ENCODE results near the gene CUX1. TPM values are rescaled to one million over a fixed set of nuclear protein-coding genes. Genes with fewer than 3 reads are reported as not detected.
"Not testable (repeated sequence)": the region's sequence is repeated elsewhere in the genome, so short reads cannot be mapped to it uniquely, and the experiment has no call there.

The CUX1 gene
- polyA plus RNA-seq, 12 donors, result 38.3 to 53.1 (median 44.7) TPM

DNA sequence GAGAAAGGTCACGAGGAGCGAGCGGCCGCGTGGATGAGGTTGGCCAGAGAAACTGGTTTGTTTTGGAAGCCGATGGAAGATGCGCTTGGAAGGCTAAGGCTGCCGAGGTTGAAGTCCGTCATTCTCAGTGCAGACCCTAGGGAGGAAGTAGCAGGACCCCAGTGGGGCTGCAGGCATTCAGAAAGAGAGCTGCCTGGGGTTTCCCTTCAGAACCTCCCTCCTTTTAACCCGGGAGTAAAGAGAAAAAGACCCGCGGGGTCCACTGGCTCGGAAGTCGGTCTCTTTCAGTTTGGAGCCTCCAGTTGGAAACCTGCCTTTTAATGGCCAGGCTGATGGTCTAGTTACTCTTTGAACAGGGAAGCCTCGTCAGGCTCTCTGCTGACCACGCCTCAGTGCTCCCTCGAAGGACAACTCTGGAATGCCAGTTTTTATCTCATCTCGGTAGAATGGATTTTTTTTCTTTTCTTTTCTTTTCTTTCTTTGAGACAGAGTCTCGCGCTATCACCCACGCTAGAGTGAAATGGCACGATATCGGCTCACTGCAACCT is 188.6 kb downstream of the CUX1 start:
- no peak for DNase-seq

DNA sequence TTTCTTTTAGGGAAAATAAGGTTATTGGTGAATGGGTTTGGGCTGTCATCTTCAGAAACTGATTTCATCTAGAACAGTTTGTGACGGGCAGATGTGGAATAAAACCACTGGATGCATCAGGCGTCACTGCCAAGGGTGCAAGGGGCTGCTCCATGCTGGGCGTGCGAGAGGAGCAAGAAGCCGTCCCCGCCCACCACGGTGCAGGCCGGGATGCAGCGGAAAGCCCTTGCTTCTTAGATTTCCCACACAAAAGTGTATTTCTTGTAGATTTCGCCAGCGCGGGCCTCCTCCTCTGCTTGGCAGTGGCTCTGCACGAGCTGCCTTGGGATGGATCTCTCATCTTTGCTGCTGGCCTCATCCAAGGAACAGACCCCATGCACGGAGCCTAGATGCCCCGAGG is 189.3 kb downstream of the CUX1 start:
- DNase-seq, result no peak

DNA sequence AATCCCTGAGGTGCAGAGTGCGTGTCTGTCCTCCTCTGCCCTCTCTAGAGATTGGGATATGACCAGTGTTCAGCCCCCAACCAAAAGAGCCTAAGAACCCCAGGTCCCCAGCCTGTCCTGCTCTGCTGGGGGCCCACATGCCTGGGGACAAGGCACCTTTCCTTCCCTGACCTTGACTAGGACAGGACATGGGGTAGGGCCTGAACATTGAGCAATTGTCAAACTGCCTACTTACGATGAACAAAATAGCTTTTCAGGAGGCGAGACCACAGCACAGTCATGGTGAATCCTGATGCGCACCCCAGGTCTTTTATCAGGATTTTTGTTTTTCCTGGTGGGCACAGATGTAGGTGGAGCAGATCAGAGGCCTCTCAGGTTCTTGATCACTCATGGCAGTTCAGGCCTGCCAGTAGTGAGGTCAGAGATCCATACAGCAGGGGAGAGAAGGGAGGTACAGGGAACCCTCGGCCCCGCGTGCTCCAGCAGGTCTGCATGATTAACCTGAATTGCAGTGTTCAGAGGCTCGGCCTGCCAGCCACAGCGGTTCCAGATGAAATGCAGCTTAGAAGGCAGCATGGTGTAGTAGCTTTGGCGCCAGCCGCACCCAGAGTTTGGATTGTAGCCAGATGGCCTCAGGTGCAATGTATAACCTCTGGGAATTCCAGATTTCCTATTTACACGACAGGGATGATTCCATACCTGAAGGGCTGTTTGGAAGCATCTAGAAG is 191.3 kb downstream of the CUX1 start:
- no peak for DNase-seq

DNA sequence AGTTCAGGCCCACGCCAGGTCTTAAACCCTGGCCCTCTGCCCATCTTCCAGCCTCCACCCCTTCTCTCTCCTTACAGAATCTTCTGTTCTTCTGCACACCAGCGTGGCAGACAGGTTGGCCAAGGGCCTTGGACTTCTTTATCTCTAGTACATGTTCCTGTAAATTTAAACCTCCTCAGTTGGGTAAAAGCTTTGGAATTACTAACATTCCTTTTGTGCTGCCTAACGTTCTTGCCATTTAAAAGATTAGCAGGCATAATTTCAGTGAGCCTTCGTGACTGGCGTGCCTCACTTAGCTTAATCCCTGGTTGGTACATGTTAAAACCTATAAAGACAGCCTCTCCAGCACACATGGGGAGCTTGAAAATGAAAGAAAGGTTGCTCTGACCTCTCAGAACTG is 192.2 kb downstream of the CUX1 start:
- no peak for DNase-seq

DNA sequence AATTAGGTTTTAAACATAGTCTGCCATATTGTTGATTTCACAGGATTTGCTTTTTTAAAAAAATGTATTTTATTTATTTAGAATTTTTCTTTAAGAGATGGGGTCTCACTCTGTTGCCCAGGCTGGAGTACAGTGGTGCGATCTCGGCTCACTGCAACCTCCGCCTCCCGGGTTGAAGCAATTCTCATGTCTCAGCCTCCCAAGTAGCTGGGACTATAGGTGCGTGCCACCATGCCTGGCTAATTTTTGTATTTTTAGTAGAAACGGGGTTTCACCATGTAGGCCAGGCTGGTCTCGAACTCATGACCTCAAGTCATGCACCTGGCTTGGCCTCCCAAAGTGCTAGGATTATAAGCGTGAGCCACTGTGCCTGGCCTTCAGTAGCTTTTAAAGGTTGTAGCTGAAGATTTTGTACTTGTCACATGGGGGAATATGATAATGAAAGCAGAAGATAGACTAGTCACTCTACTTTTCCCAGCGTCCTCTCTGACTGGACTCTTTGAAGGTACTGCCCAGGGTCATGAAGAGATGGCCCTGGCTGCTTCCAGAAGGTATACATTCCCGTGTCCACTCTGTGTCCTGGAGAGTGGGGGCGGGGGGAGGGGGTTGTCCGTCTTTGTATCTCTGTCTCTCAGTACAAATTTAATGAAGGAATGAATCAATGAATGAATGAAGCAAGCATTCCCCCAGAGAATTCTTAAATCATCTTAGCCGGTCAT is 194.8 kb downstream of the CUX1 start:
- DNase-seq, result not testable (repeated sequence)

DNA sequence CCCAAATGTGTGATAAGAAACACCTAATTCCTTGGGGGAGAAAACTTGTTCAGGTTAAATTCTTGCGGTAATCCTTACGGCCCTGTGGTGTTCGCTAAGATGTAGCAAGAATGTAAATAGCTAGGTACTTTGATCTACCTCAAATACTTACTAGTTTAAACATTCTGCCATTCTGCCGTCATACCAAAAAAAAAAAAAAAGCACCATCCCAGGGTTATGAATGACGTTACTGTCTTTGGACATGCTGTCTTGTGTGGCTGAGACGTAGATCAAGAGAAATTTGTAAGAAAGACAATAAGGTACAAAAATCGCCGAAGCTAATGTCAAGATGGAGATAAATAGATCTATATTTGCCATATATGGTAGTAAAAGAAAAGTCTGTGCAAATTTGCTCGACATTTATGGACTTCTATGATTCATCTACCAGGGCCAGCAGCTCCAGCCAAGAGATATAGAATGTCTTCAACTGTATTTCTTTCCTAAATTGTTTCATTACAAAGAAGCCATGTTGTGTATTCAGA is 195.6 kb downstream of the CUX1 start:
- no peak for DNase-seq

DNA sequence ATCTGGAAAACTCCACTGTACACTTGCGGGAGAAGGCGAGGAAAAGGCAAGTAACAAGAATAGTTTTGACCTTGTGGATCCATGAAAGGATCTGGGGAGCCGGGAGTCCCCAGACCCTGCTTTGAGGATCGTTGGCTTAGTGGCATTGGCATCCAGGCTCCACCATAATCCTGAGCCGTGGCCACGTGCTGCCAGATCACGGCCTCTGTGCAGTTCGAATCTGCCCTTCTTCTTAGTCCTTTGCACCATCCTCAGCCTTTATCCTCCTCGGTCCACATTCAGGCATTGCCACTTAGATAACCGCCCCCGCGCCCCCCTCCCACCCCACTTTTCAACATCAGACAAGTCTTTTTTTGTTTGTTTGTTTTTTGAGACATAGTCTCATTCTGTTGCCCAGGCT is 201.4 kb downstream of the CUX1 start:
- no peak for DNase-seq

DNA sequence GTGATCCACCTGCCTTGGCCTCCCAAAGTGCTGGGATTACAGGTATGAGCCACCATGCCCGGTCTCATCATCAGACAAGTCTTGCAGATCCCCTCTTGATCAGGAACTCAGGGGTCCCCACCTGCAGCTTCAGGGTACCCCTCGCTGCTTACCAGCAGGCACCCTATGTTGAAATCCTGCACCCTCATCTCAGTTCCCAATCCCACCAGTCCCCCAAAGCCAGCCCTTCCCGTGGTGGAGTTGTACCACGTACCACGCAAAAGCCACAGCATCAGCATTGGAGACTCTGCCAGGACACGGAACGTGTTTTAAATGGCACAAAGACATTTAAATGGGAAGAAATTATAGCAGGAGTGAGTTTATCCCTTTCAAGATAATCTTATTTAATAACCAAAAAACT is 202.0 kb downstream of the CUX1 start:
- no peak for DNase-seq

DNA sequence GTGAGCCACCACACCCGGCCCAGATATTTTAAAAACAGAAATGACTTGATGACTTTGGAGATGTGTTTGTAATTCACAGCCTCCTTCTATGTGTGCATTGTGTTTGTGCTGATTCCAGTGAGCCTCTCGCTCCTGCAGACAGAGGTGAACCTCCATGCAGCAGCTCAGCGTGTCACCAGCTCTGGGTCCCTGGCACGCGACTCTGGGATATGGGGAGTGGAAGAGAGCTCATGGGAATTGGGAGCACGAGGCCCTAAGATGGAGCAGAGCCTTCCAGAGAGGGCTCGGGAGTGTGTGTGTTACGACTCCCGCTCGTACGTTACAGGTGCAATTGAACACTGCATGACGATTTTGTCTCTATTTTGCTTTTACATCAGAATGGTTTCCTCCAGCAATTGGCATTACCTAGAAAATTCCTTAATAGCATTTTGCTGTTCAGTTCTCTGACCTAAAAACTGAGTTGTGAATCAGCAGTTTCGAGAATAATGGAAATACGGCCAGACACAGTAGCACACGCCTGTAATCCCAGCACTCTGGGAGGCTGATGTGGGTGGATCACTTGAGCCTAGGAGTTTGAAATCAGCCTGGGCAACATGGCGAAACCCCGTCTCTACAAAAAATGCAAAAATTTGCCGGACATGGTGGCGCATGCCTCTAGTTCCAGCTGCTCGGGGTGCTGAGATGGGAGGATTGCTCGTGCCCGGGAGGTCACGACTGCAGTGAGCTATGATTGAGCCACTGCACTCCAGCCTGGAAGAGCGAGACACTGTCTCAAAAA is 204.6 kb downstream of the CUX1 start:
- DNase-seq, result no peak

DNA sequence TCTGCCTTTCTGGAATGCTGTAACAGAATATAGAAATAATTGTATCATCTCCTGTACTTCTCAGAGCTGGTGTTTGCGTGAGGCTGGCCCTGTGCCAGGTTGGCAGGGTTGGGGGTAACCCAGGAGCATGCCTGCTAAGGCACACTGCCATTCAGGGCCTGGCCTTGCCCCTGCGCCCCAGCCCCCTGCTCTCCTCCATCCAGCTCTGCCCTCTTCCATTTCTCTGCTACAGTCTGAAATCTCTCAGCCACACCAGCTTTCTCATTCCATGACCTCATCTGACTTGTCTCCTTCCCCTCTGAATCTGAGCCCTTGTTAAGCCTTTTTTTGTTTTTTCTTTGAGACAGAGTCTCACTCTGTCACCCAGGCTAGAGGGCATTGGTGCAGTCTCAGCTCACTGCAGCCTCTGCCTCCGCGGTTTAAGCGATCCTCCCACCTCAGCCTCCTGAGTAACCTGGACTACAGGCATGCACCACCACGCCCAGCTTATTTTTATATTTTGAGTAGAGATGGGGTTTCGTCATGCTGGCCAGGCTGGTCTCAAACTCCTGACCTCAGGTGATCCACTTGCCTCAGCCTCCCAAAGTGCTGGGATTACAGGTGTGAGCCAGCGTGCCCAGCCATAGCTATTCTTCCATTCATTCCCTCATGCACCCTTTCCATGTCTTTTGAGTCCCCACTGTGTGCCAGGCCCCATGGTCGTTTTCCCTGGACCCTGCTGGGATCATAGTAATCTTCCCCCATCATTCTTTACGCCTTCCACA is 206.8 kb downstream of the CUX1 start:
- no peak for DNase-seq

DNA sequence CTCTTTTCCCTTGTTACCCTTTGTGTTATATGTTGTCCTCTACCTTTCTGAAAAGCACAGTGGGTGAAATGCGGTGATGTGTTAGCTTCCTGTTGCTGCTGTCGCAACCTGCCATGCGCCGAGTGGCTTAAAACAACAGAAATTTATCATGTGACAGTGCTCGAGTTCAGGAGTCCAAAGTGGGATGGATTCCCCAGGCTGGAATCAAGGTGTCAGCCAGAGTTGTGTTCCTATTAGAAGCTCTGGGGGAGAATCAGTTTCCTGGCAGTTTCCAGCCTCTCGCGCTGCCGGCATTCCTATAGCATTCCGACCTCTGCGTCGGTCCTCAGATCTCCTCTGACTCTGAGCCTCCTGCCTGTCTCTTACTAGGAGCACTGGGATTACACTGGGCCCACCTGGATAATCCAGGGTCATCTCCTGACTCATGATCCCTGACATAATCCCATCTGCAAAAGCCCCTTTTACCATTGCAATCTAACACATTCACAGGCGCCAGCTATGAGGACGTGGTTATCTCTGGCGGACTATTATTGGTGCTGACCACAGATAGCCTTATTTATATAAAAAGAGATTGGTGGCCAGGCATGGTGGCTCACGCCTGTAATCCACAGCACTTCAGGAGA is 207.5 kb downstream of the CUX1 start:
- peak; percentile 53 for DNase-seq

DNA sequence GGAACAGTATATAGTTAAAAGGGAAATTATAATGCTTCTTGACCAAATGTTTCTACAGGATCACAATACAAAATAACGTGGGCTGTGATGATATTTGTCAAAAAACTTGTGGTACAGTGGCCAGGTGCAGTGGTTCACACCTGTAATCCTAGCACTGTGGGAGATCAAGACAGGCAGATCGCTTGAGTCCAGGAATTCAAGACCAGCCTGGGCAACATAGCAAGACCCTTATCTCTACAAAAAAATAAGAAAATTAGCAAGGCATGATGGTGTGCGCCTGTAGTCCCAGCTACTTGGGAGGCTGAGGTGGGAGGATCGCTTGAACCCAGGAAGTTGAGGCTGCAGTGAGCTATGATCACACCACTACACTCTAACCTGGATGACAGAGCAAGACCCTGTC is 208.4 kb downstream of the CUX1 start:
- not testable (repeated sequence) for DNase-seq

DNA sequence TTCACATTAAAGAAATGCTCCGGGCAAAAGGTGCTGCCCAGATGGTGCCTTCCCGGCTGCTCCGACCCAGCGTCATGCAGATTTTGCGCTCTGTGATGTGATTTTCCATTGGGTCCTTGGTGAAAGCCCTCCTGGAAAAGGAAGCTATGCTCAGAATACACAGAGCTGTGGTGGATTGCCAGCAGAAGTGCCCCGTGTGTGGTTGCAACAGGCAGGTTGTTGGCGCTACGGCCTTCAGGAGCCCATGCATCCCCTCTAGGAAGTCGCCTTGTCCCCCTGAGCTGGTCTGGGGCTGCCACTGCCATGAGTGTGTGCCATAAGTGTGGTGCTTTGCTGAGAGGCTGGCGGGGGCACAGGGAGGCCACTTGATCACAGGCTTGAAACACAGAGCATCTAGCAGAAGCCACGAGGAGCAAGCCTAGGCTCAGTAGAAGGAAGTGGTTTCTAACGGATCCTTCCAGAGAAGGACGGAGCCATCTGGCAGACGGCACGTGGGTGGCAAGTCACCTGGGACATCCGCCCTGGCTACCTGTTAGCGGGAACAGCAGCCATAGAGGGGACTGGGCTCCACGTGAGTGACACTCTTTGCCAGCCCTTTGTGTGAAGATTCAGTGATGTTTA is 210.9 kb downstream of the CUX1 start:
- no peak for DNase-seq

DNA sequence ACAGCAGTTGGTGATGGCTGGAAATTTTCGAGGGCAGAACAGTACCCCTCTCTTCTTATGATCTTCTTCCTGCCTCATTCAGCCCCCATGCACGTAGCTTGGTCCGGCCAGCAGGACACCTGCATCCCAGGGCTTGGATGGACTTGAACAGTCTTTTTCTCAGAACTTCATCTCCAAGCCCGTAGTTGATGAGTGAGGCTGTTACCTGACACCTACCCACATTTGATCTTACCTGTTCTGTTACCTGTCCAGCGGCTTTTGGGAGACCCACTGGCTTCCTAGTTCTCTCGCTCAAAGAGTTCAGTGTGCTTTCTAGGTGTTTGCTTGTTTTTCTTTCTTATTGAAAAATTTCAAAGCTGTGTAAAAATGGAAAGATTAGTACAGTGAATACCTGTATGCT is 212.2 kb downstream of the CUX1 start:
- DNase-seq, result no peak

DNA sequence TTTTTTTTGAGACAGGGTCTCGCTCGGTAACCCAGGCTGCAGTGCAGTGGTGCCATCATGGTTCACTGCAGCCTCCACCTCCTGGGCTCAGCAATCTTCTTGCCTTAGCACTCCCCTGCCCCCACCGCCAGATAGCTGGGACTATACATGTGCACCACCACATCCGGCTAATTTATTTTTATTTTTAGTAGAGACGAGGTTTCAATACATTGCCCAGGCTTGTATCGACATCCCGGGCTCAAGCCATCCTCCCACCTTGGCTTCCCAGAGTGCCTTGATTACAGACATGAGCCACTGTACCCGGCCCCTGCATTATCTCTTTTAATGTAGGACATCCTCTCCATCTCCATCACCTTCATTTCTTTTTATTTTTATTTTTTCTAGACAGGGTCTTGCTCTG is 213.3 kb downstream of the CUX1 start:
- DNase-seq, result no peak

DNA sequence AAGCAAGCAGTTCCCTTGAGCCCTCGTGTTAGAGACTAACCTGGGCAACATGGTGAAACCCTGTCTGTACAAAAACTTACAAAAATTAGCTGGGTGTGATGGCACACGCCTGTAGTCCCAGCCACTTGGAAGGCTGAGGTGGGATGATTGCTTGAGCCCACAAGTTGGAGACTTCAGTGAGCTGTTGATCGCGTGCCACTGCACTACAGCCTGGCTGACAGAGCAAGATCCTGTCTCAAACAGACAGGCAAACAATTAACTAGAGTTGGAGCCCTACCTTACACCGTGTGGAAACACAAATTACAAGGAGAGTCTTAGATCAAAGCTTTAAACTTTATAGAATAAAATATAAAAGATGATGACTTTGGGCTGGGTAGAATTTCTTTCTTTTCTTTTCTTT is 219.5 kb downstream of the CUX1 start:
- no peak for DNase-seq

DNA sequence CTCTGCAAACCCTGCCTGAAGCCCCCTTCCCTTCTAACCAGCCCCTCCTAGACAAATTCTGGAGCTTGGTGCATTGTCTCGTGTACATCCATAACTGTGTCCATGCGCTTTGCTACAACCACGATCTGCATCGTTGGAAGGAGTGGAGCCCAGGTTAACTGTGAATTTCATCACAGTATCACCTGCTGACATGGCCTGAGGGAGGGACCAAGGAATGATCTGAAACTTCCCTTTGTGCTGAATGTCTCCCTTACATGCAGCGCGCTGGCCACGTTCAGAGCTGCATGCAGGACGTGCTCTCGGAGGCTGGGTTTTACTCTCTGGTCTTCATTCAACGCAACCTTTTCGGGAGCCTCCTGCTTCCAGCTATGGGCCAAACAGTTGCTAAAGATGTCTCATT is 222.3 kb downstream of the CUX1 start:
- no peak for DNase-seq

DNA sequence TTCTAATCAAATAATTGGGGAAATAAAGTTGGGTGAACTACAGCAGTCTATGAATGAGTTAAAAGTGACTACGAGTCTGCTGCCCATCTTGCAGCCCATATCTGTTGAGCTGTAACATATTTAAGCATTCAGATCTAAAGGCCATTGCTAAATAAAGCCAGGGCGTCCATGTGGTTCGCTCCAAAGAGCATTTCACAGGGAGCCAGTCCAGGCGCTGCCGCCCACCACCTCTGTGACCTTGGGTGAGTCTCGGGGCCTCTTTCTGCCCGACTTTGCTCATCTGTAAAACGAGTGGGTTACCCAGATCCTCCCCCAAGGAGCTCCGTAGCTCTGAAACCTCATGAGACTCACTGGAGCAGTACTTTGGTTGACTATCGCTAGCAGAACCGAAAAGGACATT is 223.1 kb downstream of the CUX1 start:
- DNase-seq, result no peak

DNA sequence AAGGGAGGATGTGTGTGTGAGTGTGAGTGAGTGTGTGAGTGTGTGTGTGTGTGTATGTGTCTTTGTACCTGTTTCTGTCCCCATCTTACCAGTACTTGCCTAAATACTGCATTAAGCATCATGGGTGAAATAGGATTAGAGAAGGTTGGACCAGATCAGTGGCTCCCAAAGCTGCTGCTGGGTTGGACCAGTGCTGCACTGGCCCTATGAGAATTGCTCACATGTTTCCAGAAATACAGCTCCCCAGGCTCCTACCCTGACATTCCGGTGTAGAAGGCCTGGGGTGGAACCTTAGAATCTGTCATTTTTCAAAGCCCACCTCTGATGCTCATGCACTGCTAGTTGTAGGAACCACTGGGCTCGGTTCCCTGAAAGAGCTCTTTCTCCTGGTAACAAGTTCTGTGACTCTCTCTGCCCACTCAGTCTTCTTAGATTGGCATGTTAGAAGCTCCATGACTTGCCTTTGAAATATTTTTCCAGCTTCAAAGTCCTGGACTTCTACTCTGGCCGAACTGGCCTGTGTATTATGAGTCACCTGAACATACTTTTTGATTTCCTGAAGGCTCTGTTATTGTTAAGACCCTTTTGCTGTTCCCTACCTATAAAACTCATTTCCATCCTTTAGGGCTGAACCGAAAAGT is 224.7 kb downstream of the CUX1 start:
- DNase-seq, result no peak

DNA sequence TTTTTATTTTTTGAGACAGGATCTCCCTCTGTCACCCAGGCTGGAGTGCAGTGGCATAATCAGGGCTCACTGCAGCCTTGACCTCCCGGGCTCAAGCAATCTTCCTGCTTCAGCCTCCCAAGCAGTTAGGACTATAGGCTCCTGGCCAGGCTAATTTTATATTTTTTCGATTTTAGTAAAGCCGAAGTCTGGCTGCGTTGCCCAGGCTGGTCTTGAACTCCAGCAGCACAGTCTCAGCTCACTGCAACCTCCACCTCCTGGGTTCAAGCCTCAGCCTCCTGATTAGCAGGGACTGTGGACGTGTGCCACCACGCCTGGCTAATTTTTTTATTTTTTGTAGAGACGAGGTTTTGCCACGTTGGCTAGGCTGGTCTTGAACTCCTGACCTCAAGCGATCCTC is 225.4 kb downstream of the CUX1 start:
- DNase-seq, result not testable (repeated sequence)

Measured in muscle of arm (tissue), 12 donors.